Endothelial cell of umbilical vein (primary cell): ENCODE measurements around the gene RPF1.

Experiments
- EZH2 ChIP-seq: IDR thresholded peaks from 2 replicates; pipeline ENCODE4 v1.6.1; 2012; ENCODE audit warnings: borderline replicate concordance, low read depth, mild to moderate bottlenecking, moderate library complexity, low read length, inconsistent platforms; ENCODE audit not compliant: severe bottlenecking
- GATA2 ChIP-seq: IDR thresholded peaks from 2 replicates; pipeline ENCODE4 v1.7.0; 2011; ENCODE audit warnings: low read depth, mild to moderate bottlenecking, moderate library complexity, mixed read lengths, low read length; ENCODE audit not compliant: insufficient read length, insufficient read depth
- MYC ChIP-seq: IDR thresholded peaks from one replicate; pipeline ENCODE4 v1.6.1; 2011; ENCODE audit warnings: mild to moderate bottlenecking, low read depth, low read length
- POLR2A ChIP-seq: IDR thresholded peaks from 2 replicates; pipeline ENCODE4 v1.6.1; 2012; ENCODE audit warnings: low read depth, mild to moderate bottlenecking, control low read depth, low read length
- TF ChIP-seq, protein P1 (sequence below): IDR thresholded peaks from 2 replicates; pipeline ENCODE4 v1.6.1; 2011; ENCODE audit not compliant: insufficient read depth, insufficient read length
- TF ChIP-seq, protein P2 (sequence below), 2 donors: IDR thresholded peaks; 1 replicate in 1 of 2; 2 replicates in 1 of 2; pipeline ENCODE4 v1.5.1; 2011; ENCODE audit warnings: low read length in 2 of 2, mild to moderate bottlenecking in 2 of 2, moderate library complexity in 2 of 2, control low read depth in 1 of 2, inconsistent platforms in 1 of 2, low read depth in 1 of 2; ENCODE audit not compliant: insufficient read depth in 1 of 2; ENCODE audit errors: extremely low read depth in 1 of 2

DNA sequence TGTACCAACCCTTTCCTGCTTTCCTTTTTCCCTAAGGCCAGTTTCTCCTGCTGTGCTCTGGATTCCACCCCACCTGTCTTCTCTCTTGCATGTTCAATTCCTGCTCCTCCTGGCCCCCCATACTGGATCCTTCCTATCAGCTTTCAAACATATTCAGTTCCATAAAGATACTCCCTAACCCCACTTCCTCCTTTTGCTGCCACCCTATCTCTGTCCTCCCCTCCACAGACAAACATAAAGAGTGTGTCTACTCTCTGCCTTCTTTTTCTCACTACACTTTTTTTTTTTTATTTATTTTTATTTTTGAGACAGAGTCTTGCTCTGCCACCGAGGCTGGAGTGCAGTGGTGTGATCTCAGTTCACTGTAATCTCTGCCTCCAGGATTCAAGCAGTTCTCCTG, 16.9 kb upstream of the RPF1 start:
- TF ChIP-seq, protein P1, sequence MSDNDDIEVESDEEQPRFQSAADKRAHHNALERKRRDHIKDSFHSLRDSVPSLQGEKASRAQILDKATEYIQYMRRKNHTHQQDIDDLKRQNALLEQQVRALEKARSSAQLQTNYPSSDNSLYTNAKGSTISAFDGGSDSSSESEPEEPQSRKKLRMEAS: no peak
- TF ChIP-seq, protein P2, sequence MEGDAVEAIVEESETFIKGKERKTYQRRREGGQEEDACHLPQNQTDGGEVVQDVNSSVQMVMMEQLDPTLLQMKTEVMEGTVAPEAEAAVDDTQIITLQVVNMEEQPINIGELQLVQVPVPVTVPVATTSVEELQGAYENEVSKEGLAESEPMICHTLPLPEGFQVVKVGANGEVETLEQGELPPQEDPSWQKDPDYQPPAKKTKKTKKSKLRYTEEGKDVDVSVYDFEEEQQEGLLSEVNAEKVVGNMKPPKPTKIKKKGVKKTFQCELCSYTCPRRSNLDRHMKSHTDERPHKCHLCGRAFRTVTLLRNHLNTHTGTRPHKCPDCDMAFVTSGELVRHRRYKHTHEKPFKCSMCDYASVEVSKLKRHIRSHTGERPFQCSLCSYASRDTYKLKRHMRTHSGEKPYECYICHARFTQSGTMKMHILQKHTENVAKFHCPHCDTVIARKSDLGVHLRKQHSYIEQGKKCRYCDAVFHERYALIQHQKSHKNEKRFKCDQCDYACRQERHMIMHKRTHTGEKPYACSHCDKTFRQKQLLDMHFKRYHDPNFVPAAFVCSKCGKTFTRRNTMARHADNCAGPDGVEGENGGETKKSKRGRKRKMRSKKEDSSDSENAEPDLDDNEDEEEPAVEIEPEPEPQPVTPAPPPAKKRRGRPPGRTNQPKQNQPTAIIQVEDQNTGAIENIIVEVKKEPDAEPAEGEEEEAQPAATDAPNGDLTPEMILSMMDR (IDR thresholded peaks at IDR 0.05; ENCODE audit: extremely low read depth in 1 of 2, insufficient read depth in 1 of 2, low read depth in 1 of 2, low read length in 2 of 2): no peak
- no peak for TF ChIP-seq GATA2
- no peak for TF ChIP-seq POLR2A
- TF ChIP-seq MYC: no peak
- TF ChIP-seq EZH2: no peak
